ENCODE measurements around the gene RAVER2.
"Not testable (repeated sequence)": the region's sequence is repeated elsewhere in the genome, so short reads cannot be mapped to it uniquely, and the experiment has no call there.

RAVER2 gene

GRCh38 chr1:64809309-64809708, 64.4 kb downstream of the RAVER2 start:
- Histone ChIP-seq H3K27me3 (replicated peaks; ENCODE audit: control insufficient read depth, insufficient read depth, low read length) (no peaks in the 10 kb centered on the region), H3K36me3 (ENCODE audit: control insufficient read depth, insufficient read depth, low read length) (no peaks in the 10 kb centered on the region), H3K4me3 (replicated peaks; ENCODE audit: low read depth, low read length) (no peak overlapping the region)
- DNase-seq (ENCODE audit: extremely low read depth, insufficient read length) = no peak
- TF ChIP-seq, protein P1, sequence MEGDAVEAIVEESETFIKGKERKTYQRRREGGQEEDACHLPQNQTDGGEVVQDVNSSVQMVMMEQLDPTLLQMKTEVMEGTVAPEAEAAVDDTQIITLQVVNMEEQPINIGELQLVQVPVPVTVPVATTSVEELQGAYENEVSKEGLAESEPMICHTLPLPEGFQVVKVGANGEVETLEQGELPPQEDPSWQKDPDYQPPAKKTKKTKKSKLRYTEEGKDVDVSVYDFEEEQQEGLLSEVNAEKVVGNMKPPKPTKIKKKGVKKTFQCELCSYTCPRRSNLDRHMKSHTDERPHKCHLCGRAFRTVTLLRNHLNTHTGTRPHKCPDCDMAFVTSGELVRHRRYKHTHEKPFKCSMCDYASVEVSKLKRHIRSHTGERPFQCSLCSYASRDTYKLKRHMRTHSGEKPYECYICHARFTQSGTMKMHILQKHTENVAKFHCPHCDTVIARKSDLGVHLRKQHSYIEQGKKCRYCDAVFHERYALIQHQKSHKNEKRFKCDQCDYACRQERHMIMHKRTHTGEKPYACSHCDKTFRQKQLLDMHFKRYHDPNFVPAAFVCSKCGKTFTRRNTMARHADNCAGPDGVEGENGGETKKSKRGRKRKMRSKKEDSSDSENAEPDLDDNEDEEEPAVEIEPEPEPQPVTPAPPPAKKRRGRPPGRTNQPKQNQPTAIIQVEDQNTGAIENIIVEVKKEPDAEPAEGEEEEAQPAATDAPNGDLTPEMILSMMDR (IDR thresholded peaks at IDR 0.05; ENCODE audit: insufficient read depth, low read length, poor library complexity, severe bottlenecking) = no peak

DNA sequence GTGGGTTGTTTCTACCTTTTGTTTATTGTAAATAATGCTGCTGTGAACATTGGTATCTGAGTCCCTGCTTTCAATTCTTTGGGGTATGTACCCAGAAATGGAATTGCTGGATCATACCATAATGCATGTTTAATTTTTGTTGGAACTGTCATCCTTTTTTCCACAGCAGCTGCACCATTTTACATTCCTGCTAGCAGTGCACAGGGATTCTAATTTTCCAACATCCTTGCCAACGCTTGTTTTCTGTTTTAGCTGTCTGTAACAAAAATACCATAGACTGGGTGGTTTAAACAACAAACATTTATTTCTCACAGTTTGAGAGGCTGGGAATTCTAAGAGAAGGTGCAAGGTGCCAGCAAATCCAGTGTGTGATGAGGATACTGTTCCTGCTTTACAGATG, 65.1 kb downstream of the RAVER2 start:
- no peaks in the 10 kb centered on the region for H3K36me3 ChIP-seq (ENCODE audit: control insufficient read depth, insufficient read depth, low read length)
- TF ChIP-seq, protein P1 (IDR thresholded peaks at IDR 0.05; ENCODE audit: insufficient read depth, low read length, poor library complexity, severe bottlenecking) = no peak

DNA sequence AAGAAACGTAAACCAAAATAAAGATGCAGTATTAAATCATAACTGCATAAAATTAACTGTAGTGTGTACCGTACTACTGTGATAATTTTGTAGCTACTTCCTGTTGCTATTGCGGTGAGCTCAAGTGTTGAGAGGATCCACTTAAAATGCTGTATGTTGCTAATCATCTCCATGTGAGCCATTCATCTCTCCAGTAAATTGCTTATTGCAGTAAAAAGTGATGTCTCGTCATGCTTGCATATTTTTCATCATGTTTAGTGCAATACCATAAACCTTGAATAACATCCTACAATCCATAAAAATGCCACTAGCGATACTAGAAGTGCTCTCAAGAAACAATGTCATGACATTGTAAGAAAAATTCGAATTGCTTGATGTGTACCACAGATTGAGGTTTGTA, 66.3 kb downstream of the RAVER2 start:
- no peak overlapping the region for H3K4me3 ChIP-seq (replicated peaks; ENCODE audit: low read depth, low read length)
- H3K27me3 ChIP-seq (replicated peaks; ENCODE audit: control insufficient read depth, insufficient read depth, low read length) = no peaks in the 10 kb centered on the region; the same call in 1 of the 2 replicates
- no peak for DNase-seq (ENCODE audit: extremely low read depth, insufficient read length)
- TF ChIP-seq, protein P1 (IDR thresholded peaks at IDR 0.05; ENCODE audit: insufficient read depth, low read length, poor library complexity, severe bottlenecking) = no peak
- no peaks in the 10 kb centered on the region for H3K36me3 ChIP-seq (ENCODE audit: control insufficient read depth, insufficient read depth, low read length)

More for the DNA sequence above, 65.1 kb downstream of the RAVER2 start:
- H3K27me3 ChIP-seq (replicated peaks; ENCODE audit: control insufficient read depth, insufficient read depth, low read length) = no peaks in the 10 kb centered on the region
- no peak overlapping the region for H3K4me3 ChIP-seq (replicated peaks; ENCODE audit: low read depth, low read length)
- DNase-seq (ENCODE audit: extremely low read depth, insufficient read length) = no peak

DNA sequence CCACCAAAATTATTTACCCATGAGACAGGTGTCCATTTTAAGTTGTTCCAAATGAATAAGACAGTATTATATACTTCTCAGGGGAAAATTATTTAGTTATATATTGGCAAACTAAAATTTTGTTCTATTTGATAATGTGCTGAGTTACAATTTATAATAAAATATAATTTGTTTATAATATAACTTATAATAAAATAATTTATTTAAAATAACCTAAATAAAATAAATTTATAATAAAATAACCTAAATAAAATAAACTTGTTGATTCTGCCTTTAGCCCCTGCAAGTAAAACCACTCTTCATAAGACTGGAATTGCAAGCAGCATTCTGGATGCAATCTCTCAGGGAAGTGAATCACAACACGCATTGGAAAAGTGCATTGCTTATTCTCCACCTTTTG, 69.6 kb downstream of the RAVER2 start:
- TF ChIP-seq, protein P1 (IDR thresholded peaks at IDR 0.05; ENCODE audit: insufficient read depth, low read length, poor library complexity, severe bottlenecking) = no peak
- no peak overlapping the region for H3K4me3 ChIP-seq (replicated peaks; ENCODE audit: low read depth, low read length)
- H3K36me3 ChIP-seq (ENCODE audit: control insufficient read depth, insufficient read depth, low read length) = no peaks in the 10 kb centered on the region
- H3K27me3 ChIP-seq (replicated peaks; ENCODE audit: control insufficient read depth, insufficient read depth, low read length) = no peaks in the 10 kb centered on the region; the same call in 1 of the 2 replicates
- no peak for DNase-seq (ENCODE audit: extremely low read depth, insufficient read length)

DNA sequence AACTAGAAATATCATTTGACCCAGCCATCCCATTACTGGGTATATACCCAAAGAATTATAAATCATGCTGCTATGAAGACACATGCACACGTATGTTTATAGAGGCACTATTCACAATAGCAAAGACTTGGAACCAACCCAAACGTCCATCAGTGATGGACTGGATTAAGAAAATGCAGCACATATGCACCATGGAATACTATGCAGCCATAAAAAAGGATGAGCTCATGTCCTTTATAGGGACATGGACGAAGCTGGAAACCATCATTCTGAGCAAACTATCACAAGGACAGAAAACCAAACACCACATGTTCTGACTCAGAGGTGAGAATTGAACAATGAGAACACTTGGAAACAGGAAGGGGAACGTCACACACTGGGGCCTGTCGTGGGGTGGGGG, 72.5 kb downstream of the RAVER2 start:
- H3K36me3 ChIP-seq (ENCODE audit: control insufficient read depth, insufficient read depth, low read length); DNase-seq (ENCODE audit: extremely low read depth, insufficient read length); H3K27me3 ChIP-seq (replicated peaks; ENCODE audit: control insufficient read depth, insufficient read depth, low read length); H3K4me3 ChIP-seq (replicated peaks; ENCODE audit: low read depth, low read length): not testable (repeated sequence)

DNA sequence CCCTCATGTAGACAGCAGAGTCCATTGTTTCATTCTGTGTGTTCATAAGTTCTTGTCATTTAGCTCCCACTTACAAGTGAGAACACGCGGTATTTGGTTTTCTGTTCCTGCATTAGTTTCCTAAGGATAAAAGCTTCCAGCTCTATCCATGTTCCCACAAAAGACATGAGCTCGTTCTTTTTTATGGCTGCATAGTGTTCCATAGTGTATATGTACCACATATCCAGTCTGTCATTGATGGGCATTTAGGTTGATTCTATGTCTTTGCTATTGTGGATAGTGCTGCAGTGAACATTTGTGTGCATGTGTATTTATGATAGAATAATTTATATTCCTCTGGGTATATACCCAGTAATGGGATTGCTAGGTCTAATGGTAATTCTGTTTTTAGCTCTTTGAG, 75.7 kb downstream of the RAVER2 start:
- H3K4me3 ChIP-seq (replicated peaks; ENCODE audit: low read depth, low read length); DNase-seq (ENCODE audit: extremely low read depth, insufficient read length); H3K36me3 ChIP-seq (ENCODE audit: control insufficient read depth, insufficient read depth, low read length); H3K27me3 ChIP-seq (replicated peaks; ENCODE audit: control insufficient read depth, insufficient read depth, low read length): not testable (repeated sequence)

DNA sequence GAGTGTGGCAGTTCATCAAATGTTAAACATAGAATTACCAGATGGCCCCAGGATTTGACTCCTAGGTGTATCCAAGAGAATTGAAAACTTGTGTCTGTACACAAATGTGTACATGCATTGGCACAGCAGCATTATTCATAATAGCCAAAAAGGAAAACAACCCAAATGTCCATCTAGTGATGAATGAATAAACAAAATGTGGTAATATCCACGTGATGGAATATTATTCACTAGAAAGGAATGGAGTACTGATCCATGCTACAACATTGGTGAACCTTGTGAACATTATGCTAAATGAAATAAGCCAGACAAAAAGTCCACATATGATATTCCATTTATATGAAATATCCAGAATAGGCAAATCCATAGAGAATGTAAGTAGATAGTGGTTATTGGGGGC, 77.7 kb downstream of the RAVER2 start:
- no peak for DNase-seq (ENCODE audit: extremely low read depth, insufficient read length)
- Histone ChIP-seq H3K27me3 (replicated peaks; ENCODE audit: control insufficient read depth, insufficient read depth, low read length) (no peaks in the 10 kb centered on the region), H3K36me3 (ENCODE audit: control insufficient read depth, insufficient read depth, low read length) (no peaks in the 10 kb centered on the region), H3K4me3 (replicated peaks; ENCODE audit: low read depth, low read length) (no peak overlapping the region)
- TF ChIP-seq, protein P1 (IDR thresholded peaks at IDR 0.05; ENCODE audit: insufficient read depth, low read length, poor library complexity, severe bottlenecking) = no peak

Data from GM06990 (cell line).